Activated naive CD8-positive, alpha-beta T cell treated with anti-CD3 and anti-CD28 coated beads for 36 hours (primary cell): ENCODE data around the gene HEXIM2. TPM values are rescaled to one million over a fixed set of nuclear protein-coding genes. Genes with fewer than 3 reads are reported as not detected.

Experiments used
- DNase-seq: peaks from one replicate; pipeline ENCODE4 v3.0.0; 2021
- H3K27ac Mint-ChIP-seq: one replicate; pipeline ENCODE4 v1.8.0; 2022; ENCODE audit warnings: mild to moderate bottlenecking, moderate library complexity, mixed read lengths
- H3K27me3 Mint-ChIP-seq: one replicate; pipeline ENCODE4 v1.8.0; 2022; ENCODE audit warnings: mild to moderate bottlenecking, mixed read lengths
- H3K36me3 Mint-ChIP-seq: one replicate; pipeline ENCODE4 v1.8.0; 2021; ENCODE audit warnings: mild to moderate bottlenecking, mixed read lengths
- H3K4me1 Mint-ChIP-seq: one replicate; pipeline ENCODE4 v1.8.0; 2021; ENCODE audit warnings: mixed read lengths
- H3K4me3 Mint-ChIP-seq: one replicate; pipeline ENCODE4 v1.8.0; 2022; ENCODE audit warnings: mild to moderate bottlenecking, moderate library complexity, mixed read lengths
- H3K9me3 Mint-ChIP-seq: one replicate; pipeline ENCODE4 v1.8.0; 2022; ENCODE audit warnings: mixed read lengths
- total RNA-seq, 2 experiments: library from RNA; stranded (reverse); gene quantifications; one replicate each; pipeline ENCODE4 v1.2.3, GENCODE V29; 2021

The HEXIM2 gene
- total RNA-seq, result 1 to 10 TPM; 4.8 to 5.6 TPM

- Mint-ChIP-seq H3K27ac (peak within 1 kb of the TSS; percentile 98), H3K4me3 (peak within 1 kb of the TSS; percentile 99), H3K27me3 (no peaks in the 10 kb centered on the region), H3K9me3 (no peaks in the 10 kb centered on the region), H3K36me3 (peaks cover 28% of the 10 kb centered on the region), H3K4me1 (peaks cover 33% of the 10 kb centered on the region)
- peak; percentile 94 for DNase-seq
These were observed at the start of gene HEXIM2 for GRCh38 chr17:45161288-45162024. HEXIM2 (plus strand) TSS chr17:45161875; CDS start chr17:45162794, 919 bp downstream.

DNA sequence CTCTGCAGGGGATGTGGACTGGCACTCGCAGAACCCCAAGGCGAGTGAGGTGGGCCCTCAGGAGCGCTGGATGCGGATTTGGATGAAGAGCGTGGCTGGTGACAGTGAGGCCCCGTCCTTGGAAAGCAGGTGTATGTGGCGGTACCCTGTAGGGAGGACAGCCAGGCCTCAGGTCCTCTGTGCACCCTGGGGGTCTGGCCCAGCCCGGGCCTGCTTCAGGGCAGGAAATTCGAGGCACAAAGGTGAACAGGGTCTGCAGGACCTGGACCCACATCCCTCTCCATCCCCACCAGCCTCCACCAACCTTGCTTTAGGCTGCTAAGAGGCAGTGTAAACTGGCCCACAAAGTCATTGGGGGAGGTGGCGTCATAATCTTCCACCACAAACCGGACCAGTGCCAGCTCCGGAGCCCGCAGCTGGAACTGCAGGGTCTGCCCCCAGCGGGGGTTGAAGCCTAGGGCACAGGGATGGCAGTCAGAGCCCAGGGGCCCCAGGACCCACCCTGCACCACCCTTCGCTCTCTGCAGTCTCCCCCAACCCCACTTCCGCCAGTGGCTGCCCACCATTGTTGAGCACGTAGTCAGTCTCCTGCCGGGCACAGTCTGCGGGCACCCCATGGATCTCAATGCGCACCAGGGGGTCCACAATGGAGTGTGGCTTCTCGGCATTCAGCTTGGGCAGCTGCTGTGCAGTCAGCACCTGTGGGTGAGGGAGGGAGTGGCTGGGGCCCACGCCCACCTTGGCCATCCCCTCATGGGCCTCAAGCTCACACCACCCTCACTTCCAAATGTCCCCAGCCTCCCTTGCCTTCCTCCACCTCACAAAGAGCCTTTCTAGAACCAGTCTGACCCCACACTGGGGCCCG lies 48.9 kb upstream of the HEXIM2 start:
- Mint-ChIP-seq H3K27ac (no peak overlapping the region), H3K4me3 (no peak overlapping the region), H3K9me3 (no peaks in the 10 kb centered on the region), H3K4me1 (no peaks in the 10 kb centered on the region), H3K27me3 (no peaks in the 10 kb centered on the region), H3K36me3 (peaks cover 4% of the 10 kb centered on the region)
- DNase-seq, result no peak

DNA sequence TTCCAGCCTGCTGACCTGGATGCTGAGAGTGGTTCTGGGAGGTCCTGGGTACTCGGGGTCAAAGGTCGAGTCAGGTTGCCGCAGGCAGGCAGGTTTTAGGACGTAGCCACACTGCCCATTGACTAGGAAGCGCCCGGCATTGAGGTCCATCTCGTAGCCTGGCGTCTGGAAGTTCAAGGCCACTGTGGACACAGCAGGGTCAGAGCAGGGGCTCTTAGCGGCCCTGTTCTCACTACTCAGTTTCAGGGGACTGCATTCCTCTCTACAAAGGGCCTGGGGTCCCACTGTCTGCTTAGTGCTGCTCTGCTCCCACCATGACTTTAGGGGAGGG lies 48.3 kb upstream of the HEXIM2 start:
- Mint-ChIP-seq H3K36me3 (peaks cover 2% of the 10 kb centered on the region), H3K27me3 (no peaks in the 10 kb centered on the region), H3K27ac (no peak overlapping the region), H3K9me3 (no peaks in the 10 kb centered on the region), H3K4me1 (no peaks in the 10 kb centered on the region), H3K4me3 (no peak overlapping the region)
- no peak for DNase-seq

- H3K9me3 Mint-ChIP-seq, result no peaks in the 10 kb centered on the region
- no peak for DNase-seq
- H3K36me3 Mint-ChIP-seq, result peaks cover 2% of the 10 kb centered on the region
- no peak overlapping the region for H3K4me3 Mint-ChIP-seq
- H3K27ac Mint-ChIP-seq, result no peak overlapping the region
- H3K27me3 Mint-ChIP-seq, result no peaks in the 10 kb centered on the region
- H3K4me1 Mint-ChIP-seq, result no peaks in the 10 kb centered on the region
These were observed 47.4 kb upstream of the HEXIM2 start for GRCh38 chr17:45114117-45114932.

DNA sequence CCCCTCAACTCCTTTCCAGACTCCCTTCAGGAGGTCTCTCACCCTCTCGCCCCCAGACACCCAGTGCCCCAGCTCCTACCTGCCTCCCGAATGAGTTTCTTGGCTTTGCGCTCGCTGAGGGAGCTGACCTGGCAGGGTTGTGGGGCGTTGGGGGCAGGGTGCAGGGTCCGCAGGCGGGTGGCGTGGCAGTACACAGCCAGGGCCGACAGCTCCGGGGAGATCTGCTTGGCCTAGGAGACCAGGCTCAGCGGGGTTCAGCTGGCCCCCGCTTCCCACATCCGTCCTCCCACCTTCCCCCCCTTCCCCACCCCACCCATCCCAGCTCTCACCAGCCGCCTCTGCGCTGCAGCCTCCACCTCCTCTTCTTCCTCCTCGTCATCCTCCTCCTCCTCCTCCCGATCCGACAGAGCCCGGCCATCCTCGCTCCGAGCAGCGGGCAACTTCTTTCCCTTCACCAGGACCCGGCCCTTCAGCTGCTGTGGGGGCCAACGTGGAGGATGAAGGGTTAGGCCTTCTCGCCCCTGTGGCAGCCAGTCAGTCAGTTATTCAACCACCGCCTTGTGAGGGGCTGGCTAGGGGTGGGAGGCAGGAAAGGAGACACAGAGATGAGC lies 46.6 kb upstream of the HEXIM2 start:
- H3K4me3 Mint-ChIP-seq, result no peak overlapping the region
- DNase-seq, result no peak
- H3K27ac Mint-ChIP-seq, result no peak overlapping the region

DNA sequence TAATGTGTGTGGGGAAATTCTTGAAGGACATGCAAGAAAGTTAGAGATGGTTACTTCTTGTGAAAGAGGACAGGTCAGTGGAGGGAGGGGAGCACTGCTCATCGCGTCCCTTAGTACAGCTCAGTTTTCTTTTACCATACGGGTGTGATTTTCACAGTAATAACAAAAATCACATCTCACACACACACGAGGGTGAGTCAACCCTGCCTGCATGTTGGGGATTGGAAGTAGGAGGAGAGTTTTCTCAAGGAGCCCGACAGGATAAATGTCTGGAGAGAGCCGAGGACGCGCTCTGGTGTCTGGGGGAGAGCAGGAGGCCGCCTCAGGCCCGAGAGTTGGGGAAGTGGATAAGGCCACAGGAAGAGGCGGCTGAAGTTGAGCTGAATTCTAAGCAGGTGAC lies 45.8 kb upstream of the HEXIM2 start:
- no peak overlapping the region for H3K27ac Mint-ChIP-seq
- H3K4me3 Mint-ChIP-seq, result no peak overlapping the region
- H3K4me1 Mint-ChIP-seq, result no peaks in the 10 kb centered on the region
- DNase-seq, result no peak
- peaks cover 5% of the 10 kb centered on the region for H3K27me3 Mint-ChIP-seq
- no peaks in the 10 kb centered on the region for H3K9me3 Mint-ChIP-seq
- no peaks in the 10 kb centered on the region for H3K36me3 Mint-ChIP-seq

More for the DNA sequence above, 46.6 kb upstream of the HEXIM2 start:
- Mint-ChIP-seq H3K9me3 (no peaks in the 10 kb centered on the region), H3K36me3 (no peaks in the 10 kb centered on the region), H3K27me3 (peaks cover 5% of the 10 kb centered on the region), H3K4me1 (no peaks in the 10 kb centered on the region)

- no peak for DNase-seq
- no peak overlapping the region for H3K27ac Mint-ChIP-seq
- H3K36me3 Mint-ChIP-seq, result no peaks in the 10 kb centered on the region
- H3K4me3 Mint-ChIP-seq, result no peak overlapping the region
- H3K9me3 Mint-ChIP-seq, result no peaks in the 10 kb centered on the region
- H3K4me1 Mint-ChIP-seq, result no peaks in the 10 kb centered on the region
- peaks cover 9% of the 10 kb centered on the region for H3K27me3 Mint-ChIP-seq
These were observed 45.1 kb upstream of the HEXIM2 start for GRCh38 chr17:45116434-45117016.

DNA sequence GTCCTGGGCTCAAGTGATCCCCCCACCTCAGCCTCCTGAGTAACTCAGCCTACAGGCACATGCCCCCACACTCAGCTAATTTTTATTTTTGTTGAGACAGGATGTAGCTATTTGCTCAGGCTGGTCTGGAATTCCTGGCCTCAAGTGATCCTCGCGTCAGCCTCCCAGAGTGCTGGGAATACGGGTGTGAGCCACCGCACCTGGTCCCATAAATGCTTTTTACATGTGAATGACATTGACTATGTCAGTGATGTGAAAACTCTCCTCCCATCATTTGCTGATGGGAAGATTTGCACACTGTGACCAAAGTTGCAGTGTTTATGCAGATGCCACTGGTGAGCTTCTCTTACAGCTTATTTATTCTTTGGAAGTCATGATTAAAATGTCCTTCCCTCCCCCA lies 44.3 kb upstream of the HEXIM2 start:
- no peaks in the 10 kb centered on the region for H3K4me1 Mint-ChIP-seq
- H3K4me3 Mint-ChIP-seq, result no peak overlapping the region

GRCh38 chr17:45117848-45118646 lies 43.6 kb upstream of the HEXIM2 start:
- peaks cover 14% of the 10 kb centered on the region for H3K27me3 Mint-ChIP-seq
- no peak overlapping the region for H3K27ac Mint-ChIP-seq
- no peaks in the 10 kb centered on the region for H3K9me3 Mint-ChIP-seq
- H3K36me3 Mint-ChIP-seq, result no peaks in the 10 kb centered on the region
- no peaks in the 10 kb centered on the region for H3K4me1 Mint-ChIP-seq
- no peak for DNase-seq
- H3K4me3 Mint-ChIP-seq, result no peak overlapping the region

More for the DNA sequence above, 44.3 kb upstream of the HEXIM2 start:
- H3K9me3 Mint-ChIP-seq, result no peaks in the 10 kb centered on the region
- no peaks in the 10 kb centered on the region for H3K36me3 Mint-ChIP-seq
- no peak for DNase-seq
- peaks cover 14% of the 10 kb centered on the region for H3K27me3 Mint-ChIP-seq
- H3K27ac Mint-ChIP-seq, result no peak overlapping the region

- no peaks in the 10 kb centered on the region for H3K4me1 Mint-ChIP-seq
- no peaks in the 10 kb centered on the region for H3K9me3 Mint-ChIP-seq
- H3K27ac Mint-ChIP-seq, result no peak overlapping the region
- H3K4me3 Mint-ChIP-seq, result no peak overlapping the region
- H3K27me3 Mint-ChIP-seq, result peaks cover 14% of the 10 kb centered on the region
- no peaks in the 10 kb centered on the region for H3K36me3 Mint-ChIP-seq
- no peak for DNase-seq
These were observed 43.0 kb upstream of the HEXIM2 start for GRCh38 chr17:45118691-45119090.

- H3K9me3 Mint-ChIP-seq, result no peaks in the 10 kb centered on the region
- H3K27me3 Mint-ChIP-seq, result peaks cover 14% of the 10 kb centered on the region
These were observed 41.7 kb upstream of the HEXIM2 start for GRCh38 chr17:45119964-45120363.

GRCh38 chr17:45120558-45120957 lies 41.1 kb upstream of the HEXIM2 start:
- DNase-seq, result no peak
- Mint-ChIP-seq H3K27ac (no peak overlapping the region), H3K4me3 (no peak overlapping the region), H3K9me3 (no peaks in the 10 kb centered on the region), H3K36me3 (no peaks in the 10 kb centered on the region), H3K27me3 (peaks cover 14% of the 10 kb centered on the region), H3K4me1 (no peaks in the 10 kb centered on the region)

More at GRCh38 chr17:45119964-45120363, 41.7 kb upstream of the HEXIM2 start:
- Mint-ChIP-seq H3K4me3 (no peak overlapping the region), H3K27ac (no peak overlapping the region), H3K4me1 (no peaks in the 10 kb centered on the region), H3K36me3 (no peaks in the 10 kb centered on the region)
- no peak for DNase-seq

DNA sequence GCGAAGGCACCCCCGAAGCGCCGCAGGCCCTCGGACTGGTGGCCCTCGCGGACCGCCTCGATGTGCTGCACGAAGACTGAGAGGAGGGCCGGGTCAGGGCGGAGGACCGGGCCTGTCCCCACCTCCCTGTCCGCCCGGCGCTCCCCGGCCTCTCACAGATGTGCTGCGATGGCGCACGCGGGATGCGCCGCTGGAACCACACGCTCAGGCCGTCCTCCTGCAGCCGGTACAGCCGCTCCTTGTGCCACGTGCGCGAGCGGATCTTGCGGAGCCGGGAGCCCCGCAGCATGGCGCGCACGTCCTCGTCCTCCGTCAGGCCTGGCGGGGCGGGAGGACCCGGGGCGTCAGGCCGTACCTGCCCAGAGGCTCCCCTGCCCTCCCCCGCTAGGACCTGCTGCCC lies 40.6 kb upstream of the HEXIM2 start:
- Mint-ChIP-seq H3K4me1 (no peaks in the 10 kb centered on the region), H3K27me3 (peaks cover 14% of the 10 kb centered on the region), H3K27ac (no peak overlapping the region), H3K4me3 (no peak overlapping the region), H3K36me3 (no peaks in the 10 kb centered on the region), H3K9me3 (no peaks in the 10 kb centered on the region)
- no peak for DNase-seq
